Neuronal stem cell (in vitro differentiated cells): Measurements from ENCODE around the gene PPP3CA. TPM values are rescaled to one million over a fixed set of nuclear protein-coding genes. Genes with fewer than 3 reads are reported as not detected.

Source experiments
- small RNA-seq: library from polyadenylated mRNA; stranded (forward); fragments of <200 nt; extraction: miRNeasy Mini kit (QIAGEN cat#:217004); gene quantifications from one replicate; pipeline ENCODE3, GENCODE V24; 2013; ENCODE audit not compliant: insufficient read depth

The PPP3CA gene

Small RNA genes within 50 kb of the gene (small RNA-seq; reads per million reads assigned to genes)
- 27.6 reads per million, percentile 86 among the genes with 10 or more reads in this experiment for gene MIR1255A
- gene MIR8066, result not detected
